Aorta (tissue), 5 donors: ENCODE results near the gene GOLGA3. TPM values are rescaled to one million over a fixed set of nuclear protein-coding genes. Genes with fewer than 3 reads are reported as not detected.
"Not testable (repeated sequence)": the region's sequence is repeated elsewhere in the genome, so short reads cannot be mapped to it uniquely, and the experiment has no call there.

ENCODE experiments used
- ATAC-seq: fragments of 200-7000 bp; cut with Tn5 transposase; one replicate; pipeline ENCODE4 v1.9.1; 2022; ENCODE audit warnings: moderate library complexity; ENCODE audit not compliant: low FRiP score
- DNase-seq, 2 donors: peaks; one replicate each; pipeline ENCODE4 v3.0.0-alpha.2; 2020
- H3K27ac ChIP-seq, 2 donors: one replicate each; pipeline ENCODE4 v1.5.1; 2013; ENCODE audit warnings: low read length in 2 of 2, mild to moderate bottlenecking in 2 of 2, moderate library complexity in 2 of 2, control low read depth in 1 of 2, inconsistent platforms in 1 of 2, low read depth in 1 of 2
- H3K27me3 ChIP-seq, 2 donors: one replicate each; pipeline ENCODE4 v1.6.1; 2013; ENCODE audit warnings: control low read depth in 1 of 2, low read length in 1 of 2, mild to moderate bottlenecking in 1 of 2, moderate library complexity in 1 of 2; ENCODE audit not compliant: insufficient read depth in 2 of 2, control insufficient read depth in 1 of 2
- H3K36me3 ChIP-seq, 2 donors: one replicate each; pipeline ENCODE4 v1.6.1; 2013; ENCODE audit warnings: control low read depth in 1 of 2, low read length in 1 of 2, mild to moderate bottlenecking in 1 of 2; ENCODE audit not compliant: insufficient read depth in 2 of 2, control insufficient read depth in 1 of 2
- H3K4me1 ChIP-seq, 2 donors: one replicate each; pipeline ENCODE4 v1.6.1; 2013; ENCODE audit warnings: low read length in 2 of 2, control low read depth in 1 of 2, mild to moderate bottlenecking in 1 of 2, moderate library complexity in 1 of 2; ENCODE audit not compliant: insufficient read depth in 2 of 2, control insufficient read depth in 1 of 2
- H3K4me3 ChIP-seq, 2 donors: one replicate each; pipeline ENCODE4 v1.5.1; 2013; ENCODE audit warnings: low read length in 2 of 2, control low read depth in 1 of 2, mild to moderate bottlenecking in 1 of 2
- H3K9me3 ChIP-seq: one replicate; pipeline ENCODE4 v1.6.1; 2013; ENCODE audit warnings: mild to moderate bottlenecking, low read length; ENCODE audit not compliant: control insufficient read depth
- WGBS, 2 donors: extraction: QIAGEN DNeasy Blood & Tissue Kit; methylation state at CpG; one replicate each; pipeline ENCODE4 v1.1.7; 2013; 5-methylcytosine and 5-hydroxymethylcytosine counted together
- intact Hi-C, 2 donors: fragments of 100-400 bp; cut with DNase I; formaldehyde crosslinking; loops; one replicate each; pipeline versions ENCODE4 v1.14.2 to v1.15.0; 2022
- polyA plus RNA-seq, 2 donors: library from polyadenylated mRNA; stranded (reverse); fragments of 200-250 nt; gene quantifications; one replicate each; pipeline ENCODE4 v1.2.3, GENCODE V29; 2013
- total RNA-seq, 2 donors: library from RNA; stranded (reverse); fragmentation: NEBNext Ultra II Directional; extraction: Animal tissue kit (Norgen Biotek cat#: 25700); gene quantifications; one replicate each; pipeline ENCODE4 v1.2.1, GENCODE V29; 2021
- donor health status: healthy with polysubstance abuse.
- donor health status: Bipolar disorder and iron deficiency.
- donor health status: DM: no; HTN: no; CAD: no.
- donor health status: DM: no; HTN: no; CAD: no.
- donor health status: DM: yes; HTN: yes; CAD: no.

The GOLGA3 gene
- total and polyA plus RNA-seq, 4 donors = 17.9 to 91.2 (median 52.4) TPM

- intact Hi-C loops, DNase-seq, ATAC-seq, H3K4me1 ChIP-seq, H3K36me3 ChIP-seq, H3K9me3 ChIP-seq, H3K27ac ChIP-seq, H3K4me3 ChIP-seq, H3K27me3 ChIP-seq: not testable (repeated sequence)
- WGBS, 2 donors = 60 to 68% methylated on average over 12 to 13 of the region's 13 CpGs
These were observed 19.3 kb downstream of the GOLGA3 start for GRCh38 chr12:132809391-132809790.

- H3K4me3 ChIP-seq = no peak overlapping the region
- intact Hi-C loops = no loop called here
- H3K27me3 ChIP-seq = no peaks in the 10 kb centered on the region
- WGBS, 2 donors = 67 to 69% methylated on average over 21 to 25 of the region's 25 CpGs
- H3K27ac ChIP-seq = no peak overlapping the region
- H3K36me3 ChIP-seq = peaks cover 0 to 14% of the 10 kb centered on the region in 2 donors
- no peaks in the 10 kb centered on the region for H3K4me1 ChIP-seq
- no peak for ATAC-seq
- H3K9me3 ChIP-seq = no peaks in the 10 kb centered on the region
- DNase-seq = no peak
These were observed 21.2 kb downstream of the GOLGA3 start for GRCh38 chr12:132807295-132808092.

- H3K4me3 ChIP-seq = no peak overlapping the region
- H3K27me3 ChIP-seq = no peaks in the 10 kb centered on the region
- WGBS, 2 donors = 86 to 88% methylated on average over 18 of the region's 18 CpGs
- H3K36me3 ChIP-seq = peaks cover 0 to 14% of the 10 kb centered on the region in 2 donors
- no peak overlapping the region for H3K27ac ChIP-seq
- H3K9me3 ChIP-seq = no peaks in the 10 kb centered on the region
- H3K4me1 ChIP-seq = no peaks in the 10 kb centered on the region
- DNase-seq (no peak), ATAC-seq (no peak)
- intact Hi-C loops = no loop called here
These were observed 21.8 kb downstream of the GOLGA3 start for GRCh38 chr12:132806857-132807256.

GRCh38 chr12:132804426-132804861 is 24.2 kb downstream of the GOLGA3 start:
- Histone ChIP-seq H3K4me3 (no peak overlapping the region), H3K4me1 (no peaks in the 10 kb centered on the region), H3K27ac (no peak overlapping the region), H3K9me3 (no peaks in the 10 kb centered on the region), H3K36me3 (peaks cover 0 to 18% of the 10 kb centered on the region in 2 donors), H3K27me3 (no peaks in the 10 kb centered on the region)
- WGBS, 2 donors = 79 to 84% methylated on average over 10 to 16 of the region's 16 CpGs
- intact Hi-C loops = no loop called here
- ATAC-seq (no peak), DNase-seq (no peak)

GRCh38 chr12:132803888-132804287 is 24.8 kb downstream of the GOLGA3 start:
- intact Hi-C loops = no loop called here
- Histone ChIP-seq H3K27ac (no peak overlapping the region), H3K27me3 (no peaks in the 10 kb centered on the region), H3K4me1 (no peaks in the 10 kb centered on the region), H3K36me3 (peaks cover 0 to 19% of the 10 kb centered on the region in 2 donors), H3K9me3 (no peaks in the 10 kb centered on the region), H3K4me3 (no peak overlapping the region)
- DNase-seq (no peak), ATAC-seq (no peak)
- 84 to 85% methylated on average over 15 of the region's 15 CpGs for WGBS, 2 donors

GRCh38 chr12:132803125-132803524 is 25.5 kb downstream of the GOLGA3 start:
- Histone ChIP-seq H3K27ac (no peak overlapping the region), H3K4me3 (no peak overlapping the region), H3K9me3 (no peaks in the 10 kb centered on the region), H3K27me3 (no peaks in the 10 kb centered on the region), H3K36me3 (peaks cover 0 to 22% of the 10 kb centered on the region in 2 donors), H3K4me1 (no peaks in the 10 kb centered on the region)
- WGBS, 2 donors = 93 to 96% methylated on average over 14 of the region's 14 CpGs
- intact Hi-C loops = no loop called here
- DNase-seq (no peak), ATAC-seq (no peak)

- no peak overlapping the region for H3K27ac ChIP-seq
- no peaks in the 10 kb centered on the region for H3K27me3 ChIP-seq
- no peak overlapping the region for H3K4me3 ChIP-seq
- no peaks in the 10 kb centered on the region for H3K9me3 ChIP-seq
- intact Hi-C loops = no loop called here
- WGBS, 2 donors = 92 to 93% methylated on average over 28 of the region's 28 CpGs
- DNase-seq (no peak), ATAC-seq (no peak)
- H3K4me1 ChIP-seq = no peaks in the 10 kb centered on the region
- peaks cover 0 to 22% of the 10 kb centered on the region in 2 donors for H3K36me3 ChIP-seq
These were observed 26.9 kb downstream of the GOLGA3 start for GRCh38 chr12:132801741-132802140.

GRCh38 chr12:132798836-132799235 is 29.8 kb downstream of the GOLGA3 start:
- Histone ChIP-seq H3K27ac (no peak overlapping the region), H3K9me3 (no peaks in the 10 kb centered on the region), H3K27me3 (no peaks in the 10 kb centered on the region), H3K4me1 (no peaks in the 10 kb centered on the region), H3K4me3 (no peak overlapping the region), H3K36me3 (peaks cover 0 to 18% of the 10 kb centered on the region in 2 donors)
- intact Hi-C loops = no loop called here
- WGBS, 2 donors = 91 to 92% methylated on average over 15 of the region's 15 CpGs
- ATAC-seq (no peak), DNase-seq (no peak)
